GM19463 (cell line): ENCODE data around the gene ACAP1.

Source experiments
- ATAC-seq: cut with Tn5 transposase; IDR thresholded peaks from one replicate; pipeline ENCODE4 v1.9.1; 2021; ENCODE audit warnings: mild to moderate bottlenecking, moderate library complexity; ENCODE audit not compliant: unreplicated experiment

ACAP1 gene

GRCh38 chr17:7309628-7310027, 26.7 kb upstream of the ACAP1 start:
- no peak for ATAC-seq

DNA sequence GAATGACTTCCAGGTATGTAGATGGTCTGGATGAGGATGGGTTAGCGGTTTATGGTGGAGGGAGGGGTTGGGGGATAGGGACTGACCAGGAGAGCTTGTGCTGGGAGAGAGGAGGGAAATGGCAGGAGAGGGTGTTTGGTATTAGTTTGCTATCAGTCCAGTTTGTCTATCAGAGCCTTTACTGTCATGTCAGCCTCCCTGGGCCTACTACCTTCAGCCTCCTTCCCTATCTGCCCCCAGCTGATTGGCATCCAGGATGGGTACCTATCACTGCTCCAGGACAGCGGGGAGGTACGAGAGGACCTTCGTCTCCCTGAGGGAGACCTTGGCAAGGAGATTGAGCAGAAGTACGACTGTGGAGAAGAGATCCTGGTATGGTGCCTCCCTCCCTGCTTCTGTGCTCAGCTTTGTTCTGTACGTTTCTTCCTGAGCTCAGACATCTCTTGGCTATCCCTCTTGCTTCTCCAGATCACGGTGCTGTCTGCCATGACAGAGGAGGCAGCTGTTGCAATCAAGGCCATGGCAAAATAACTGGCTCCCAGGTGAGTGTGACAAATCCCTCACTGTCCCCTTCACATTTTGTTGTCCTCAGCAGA, 25.1 kb upstream of the ACAP1 start:
- ATAC-seq, result no peak

DNA sequence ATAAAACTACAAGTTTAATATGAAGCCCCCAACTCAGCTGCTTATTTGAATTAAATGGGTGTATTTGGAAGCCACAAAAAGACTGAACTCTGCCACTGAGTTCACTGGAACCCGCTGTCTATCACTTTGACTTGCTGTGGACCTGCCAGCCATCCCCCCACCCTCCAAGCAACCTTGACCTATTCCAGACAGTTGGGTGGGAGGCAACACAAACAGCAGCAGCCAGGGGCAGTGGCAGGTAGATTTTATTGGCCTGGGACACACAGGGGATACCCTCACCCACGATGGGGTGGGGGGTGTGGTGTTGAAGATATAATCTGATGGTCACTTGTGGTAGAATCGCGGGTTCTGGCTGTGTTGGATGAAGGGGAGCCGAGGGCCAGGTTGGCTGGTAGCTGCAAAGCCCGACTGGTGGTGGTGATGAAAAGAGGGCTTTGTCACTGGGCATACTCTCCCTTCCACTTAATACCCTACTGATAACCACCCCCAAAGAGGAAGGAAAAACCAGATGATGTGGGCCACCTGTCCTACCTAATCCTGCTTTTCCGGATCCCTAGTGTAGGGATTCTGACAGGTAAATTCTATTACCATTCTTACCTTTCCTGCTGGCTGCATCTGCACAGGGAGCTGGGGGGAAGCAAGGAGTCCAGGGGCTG, 23.8 kb upstream of the ACAP1 start:
- ATAC-seq, result no peak

DNA sequence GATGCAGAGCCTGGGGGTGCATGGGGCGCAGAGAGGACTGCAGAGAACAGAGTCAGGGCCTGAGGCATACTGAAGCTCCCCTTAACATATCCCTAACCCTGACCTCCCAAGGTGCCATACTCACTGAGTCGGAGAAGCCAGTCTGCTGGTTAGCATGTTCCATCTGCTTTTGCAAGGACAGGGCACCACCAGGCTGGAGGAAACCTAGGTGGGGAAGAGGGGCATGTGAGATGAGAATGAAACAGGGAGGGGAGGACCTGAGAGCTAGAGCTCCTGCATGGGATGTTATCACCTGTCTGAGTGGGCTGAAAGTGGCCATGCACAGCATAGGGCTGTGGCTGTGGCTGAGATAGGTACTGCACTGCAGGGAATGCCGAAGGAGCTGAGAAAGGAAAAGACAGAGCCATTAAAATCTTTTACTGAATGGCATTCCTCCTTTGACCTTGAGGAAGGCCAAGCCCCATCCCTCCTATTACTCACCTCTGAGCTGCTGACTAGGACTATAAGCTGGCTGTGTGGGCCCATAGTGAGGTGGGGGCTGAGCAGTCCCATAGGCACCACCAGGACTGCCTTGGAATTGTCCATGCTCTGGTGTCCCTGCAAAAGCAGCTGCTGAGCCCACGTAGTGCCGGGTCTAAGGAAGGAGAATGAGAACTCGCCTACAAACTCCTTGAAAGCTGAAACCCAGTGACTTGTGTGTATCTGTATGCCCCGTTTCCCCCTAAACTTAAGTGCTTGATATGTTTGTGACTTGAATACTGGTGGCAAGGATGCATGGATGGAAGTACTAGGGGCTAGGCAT, 23.0 kb upstream of the ACAP1 start:
- no peak for ATAC-seq

DNA sequence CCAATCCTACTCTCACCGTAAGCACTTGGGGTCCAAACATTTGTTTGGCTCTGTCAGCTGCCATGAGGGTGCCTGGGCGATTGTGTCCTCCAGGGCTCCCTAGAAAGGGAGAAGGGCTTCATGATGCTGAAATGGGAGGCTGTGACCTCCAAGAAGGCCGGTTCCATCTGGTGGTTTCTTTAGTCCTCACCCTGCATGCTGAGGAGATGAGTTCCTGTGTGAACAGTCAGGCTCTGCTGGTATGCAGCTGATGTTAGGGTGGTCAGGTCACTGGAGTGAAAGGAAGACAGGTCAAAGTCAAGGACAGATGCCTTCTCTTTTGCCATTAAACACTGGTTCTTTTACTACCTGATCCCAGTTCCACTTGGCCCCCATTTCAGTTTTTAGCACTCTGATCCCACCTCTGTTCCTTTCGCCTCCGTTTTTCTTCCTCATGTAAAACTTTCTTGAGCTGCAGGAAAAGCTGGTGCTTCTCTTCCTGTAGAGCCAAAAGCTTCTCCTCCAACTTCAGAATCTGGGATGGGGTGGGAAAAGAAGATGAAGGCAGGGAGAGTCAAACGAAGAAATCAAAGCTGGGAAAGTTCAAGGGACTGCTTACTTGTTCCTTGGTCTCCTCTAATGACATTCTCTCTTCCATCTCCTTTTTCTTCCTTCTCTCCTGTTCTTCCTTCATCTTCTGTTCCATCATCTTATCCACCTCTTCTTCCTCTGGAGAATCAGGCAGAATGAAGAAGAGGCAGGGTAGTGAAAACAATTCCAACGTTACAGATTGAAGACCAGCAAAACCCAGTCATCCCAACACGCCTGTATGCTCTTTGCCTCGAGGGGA, 22.2 kb upstream of the ACAP1 start:
- no peak for ATAC-seq

DNA sequence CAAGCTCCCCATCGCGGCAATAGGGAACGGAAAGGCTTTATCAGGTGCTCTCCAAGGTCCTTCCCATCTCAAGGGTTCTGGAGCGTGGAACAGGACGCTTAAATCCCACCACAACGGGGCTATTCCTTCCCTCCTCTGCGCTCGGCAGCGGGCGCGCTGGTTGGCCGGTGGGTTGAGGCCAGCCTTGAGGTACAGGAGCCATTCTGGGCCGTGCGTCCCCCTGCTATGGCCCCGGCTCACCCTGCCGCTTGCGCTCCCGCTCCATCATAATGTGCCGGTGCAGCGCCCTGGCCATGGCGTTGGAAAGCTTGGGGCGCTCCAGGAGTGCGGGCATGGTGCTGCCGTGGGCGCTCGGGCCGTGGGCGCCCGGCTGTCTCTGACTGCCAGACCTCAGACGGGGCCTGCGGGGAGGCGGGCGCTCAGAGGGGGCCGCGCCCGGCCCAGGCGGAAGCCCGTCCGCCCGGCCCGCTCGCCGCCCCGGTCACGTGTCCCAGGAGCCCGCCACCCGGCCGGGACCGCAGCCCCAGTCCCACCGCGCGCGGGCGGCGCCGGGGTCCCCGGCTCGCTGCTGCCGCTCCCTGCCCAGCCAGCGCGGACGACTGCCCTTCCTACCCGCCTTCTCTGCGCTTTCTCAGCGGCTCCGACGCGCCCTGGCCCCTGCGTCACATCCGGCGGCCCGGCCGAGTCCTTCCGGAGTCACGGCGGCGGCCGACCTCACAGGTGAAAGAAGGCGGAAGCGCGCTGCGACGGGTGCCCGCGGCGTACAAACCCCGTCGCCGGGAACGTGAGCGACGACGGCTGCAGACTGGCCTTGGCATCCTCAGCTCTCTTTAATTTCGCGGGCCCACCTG, 21.4 kb upstream of the ACAP1 start, which contains the start of gene GPS2:
TSS of gene GPS2 (minus strand) at position 642 of the 851 bp plus-strand sequence. CDS start at position 334, 308 bp downstream.
- ATAC-seq, result peak; percentile 89

DNA sequence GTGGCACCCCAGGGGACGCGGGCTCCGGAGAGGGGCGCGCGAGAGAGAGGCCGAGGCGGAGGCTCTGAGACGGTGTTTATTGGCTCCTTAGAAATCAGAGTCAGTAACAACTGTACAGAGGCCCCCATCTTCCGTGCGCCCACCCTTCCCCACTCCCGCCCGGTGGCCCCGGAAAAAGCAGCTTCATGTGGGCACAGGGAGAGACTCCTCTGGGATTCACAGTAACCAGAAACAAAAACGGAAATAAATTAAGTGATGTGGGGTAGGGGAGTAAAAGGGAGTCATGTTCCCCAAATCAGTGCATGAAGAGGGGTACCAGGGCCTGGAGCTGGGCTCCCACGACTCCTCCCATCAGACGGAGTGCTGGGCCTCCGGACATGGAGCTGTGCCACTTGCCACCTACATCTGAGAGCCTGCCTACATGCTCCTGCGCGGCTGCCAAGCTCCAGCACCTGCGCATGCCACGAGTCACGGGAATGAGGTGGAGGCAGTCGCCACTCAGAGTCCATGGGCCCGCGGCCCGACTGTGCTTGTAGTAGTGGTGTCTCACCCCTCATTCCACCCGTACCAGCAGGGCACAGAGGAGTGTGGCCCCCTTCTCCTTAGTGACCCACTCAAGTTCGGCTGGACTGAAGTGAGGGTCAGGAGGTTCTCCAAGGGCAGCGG, 20.6 kb upstream of the ACAP1 start:
- no peak for ATAC-seq

GRCh38 chr17:7317161-7317803, 19.0 kb upstream of the ACAP1 start:
- ATAC-seq, result no peak

DNA sequence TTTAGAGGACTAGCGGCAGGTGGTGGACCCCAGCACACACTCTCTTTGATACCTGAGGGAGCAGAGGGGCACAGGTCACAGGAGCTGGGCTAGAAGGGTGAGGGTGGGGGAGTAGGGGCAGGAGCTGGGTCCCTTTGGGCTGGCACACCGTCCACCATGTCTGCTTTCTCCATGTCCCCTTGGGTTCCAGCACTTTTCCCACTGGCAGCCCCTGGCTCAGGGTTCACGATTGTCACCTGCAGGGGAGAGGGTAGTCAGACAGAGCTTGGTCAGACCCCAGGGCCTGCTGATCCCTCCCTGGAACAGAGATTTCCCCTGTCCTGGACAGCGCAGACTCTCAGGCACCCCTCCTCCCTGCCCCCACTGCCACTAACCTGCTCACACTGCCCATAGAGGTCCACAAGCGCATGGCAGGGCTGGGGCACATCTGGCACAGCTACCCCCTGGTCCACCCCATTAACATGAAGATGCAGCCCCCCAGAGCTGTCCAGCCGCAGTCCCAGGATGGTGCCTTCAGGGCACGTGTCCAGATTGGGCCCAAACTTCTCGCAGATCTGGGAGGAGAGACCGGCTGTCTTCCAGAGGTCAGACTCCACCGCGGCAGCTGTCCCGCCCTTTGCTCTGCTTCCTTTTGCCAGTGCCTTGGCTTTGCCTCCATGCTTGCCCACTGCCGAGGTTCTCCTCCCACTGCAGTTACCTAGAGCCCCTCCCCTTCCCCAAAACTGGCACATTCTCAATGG, 18.0 kb upstream of the ACAP1 start:
- no peak for ATAC-seq

GRCh38 chr17:7321466-7321865, 14.9 kb upstream of the ACAP1 start:
- ATAC-seq, result no peak

GRCh38 chr17:7322520-7323194, 13.7 kb upstream of the ACAP1 start:
- no peak for ATAC-seq

- no peak for ATAC-seq
Measured at GRCh38 chr17:7323731-7324437, 12.4 kb upstream of the ACAP1 start.

DNA sequence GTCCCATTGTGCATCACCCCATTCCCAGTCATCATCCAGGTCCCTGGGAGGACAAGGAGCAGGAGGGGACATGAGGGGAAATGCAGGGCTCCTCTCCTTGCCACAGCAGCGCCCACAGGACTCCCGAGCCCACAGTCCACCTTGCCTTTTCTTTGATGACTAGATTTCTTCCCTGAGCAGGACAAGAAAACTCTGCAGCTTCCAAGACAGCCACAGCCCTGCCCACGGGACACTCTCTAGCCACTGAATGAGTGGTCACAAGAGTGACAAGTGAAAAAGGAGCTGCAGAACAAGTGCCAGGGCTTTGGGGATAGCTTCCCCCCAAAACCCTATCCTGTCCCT, 11.9 kb upstream of the ACAP1 start:
- ATAC-seq, result no peak

DNA sequence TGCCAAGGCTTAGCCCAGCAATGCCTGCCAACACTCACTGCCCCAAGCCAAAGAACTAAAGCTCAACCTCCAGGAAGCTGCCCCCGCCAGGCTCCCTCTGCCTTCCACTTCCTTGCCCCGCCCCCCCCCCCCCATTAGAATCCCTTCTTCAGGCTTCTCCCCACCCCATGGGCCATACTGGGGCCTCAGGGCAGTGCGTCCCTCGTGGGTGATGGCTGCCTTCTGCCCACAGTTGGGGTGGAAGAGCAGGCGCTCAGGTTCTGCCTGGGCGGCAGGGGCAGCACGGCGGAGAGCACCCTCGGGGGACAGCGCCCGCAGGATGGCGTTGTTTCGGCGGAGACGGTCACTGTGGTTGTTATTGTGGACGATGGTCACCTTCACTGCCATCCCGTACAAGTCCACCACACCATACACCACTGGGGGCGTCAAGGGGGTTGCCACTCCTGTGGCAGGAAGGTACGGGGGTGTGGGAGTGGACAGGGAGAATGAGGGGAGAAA, 11.2 kb upstream of the ACAP1 start:
- no peak for ATAC-seq

- no peak for ATAC-seq
Measured at GRCh38 chr17:7326186-7326585, 10.1 kb upstream of the ACAP1 start.

GRCh38 chr17:7327056-7327455, 9.3 kb upstream of the ACAP1 start:
- ATAC-seq, result no peak

DNA sequence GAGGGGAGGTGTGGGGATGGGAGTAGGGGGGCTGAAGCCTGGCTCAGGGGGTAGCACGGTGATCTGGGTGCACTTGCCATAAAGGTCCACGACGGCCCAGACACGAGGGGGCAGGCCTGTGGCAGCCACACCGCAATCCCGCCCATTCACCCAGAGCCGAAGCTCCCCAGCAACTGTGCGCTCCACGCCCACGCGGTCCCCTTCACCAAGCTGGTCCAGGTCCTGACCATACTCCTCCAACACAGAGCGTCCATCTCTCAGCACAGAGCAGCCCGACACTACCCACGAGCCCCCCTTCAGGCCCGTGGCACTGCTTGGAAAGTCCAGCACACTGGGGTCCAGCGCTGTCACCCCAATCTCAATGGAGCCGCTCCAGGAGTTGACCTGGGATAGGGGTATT, 8.8 kb upstream of the ACAP1 start:
- no peak for ATAC-seq
